ENCODE data around the gene DNAJB6.

GRCh38 chr7:157409753-157410727, 73.2 kb downstream of the DNAJB6 start:
- no peak for TF ChIP-seq GATA3 (IDR thresholded peaks at IDR 0.05; ENCODE audit: low read depth, low read length)
- TF ChIP-seq GATA2 (IDR thresholded peaks at IDR 0.05; ENCODE audit: low read depth, low read length), result no peak
